Pulmonary artery endothelial cell (primary cell): ENCODE data around the gene RIN3. TPM values are rescaled to one million over a fixed set of nuclear protein-coding genes. Genes with fewer than 3 reads are reported as not detected.

ENCODE experiments used
- DNase-seq: peaks from one replicate; pipeline ENCODE4 v3.0.0-alpha.2; 2011; ENCODE audit warnings: low read depth, low spot score
- total RNA-seq: library from RNA; depleted of rRNA; stranded (reverse); fragments of >200 nt; gene quantifications from 2 replicates; pipeline ENCODE4 v1.2.3, GENCODE V29; 2014

The RIN3 gene
- total RNA-seq, result 2.7 and 3.0 TPM in 2 replicates

GRCh38 chr14:92513204-92513965 lies at the start of gene RIN3:
Gene RIN3 (plus strand): TSS chr14:92513781. CDS start chr14:92513933, 152 bp downstream.
- DNase-seq, result peak; percentile 20

- DNase-seq, result no peak
These were observed 49.4 kb upstream of the RIN3 start for GRCh38 chr14:92464156-92464555.

GRCh38 chr14:92464716-92465115 lies 48.9 kb upstream of the RIN3 start:
- no peak for DNase-seq

- no peak for DNase-seq
These were observed 48.1 kb upstream of the RIN3 start for GRCh38 chr14:92465353-92466055.

GRCh38 chr14:92466059-92466458 lies 47.5 kb upstream of the RIN3 start:
- DNase-seq, result no peak

- no peak for DNase-seq
These were observed 44.1 kb upstream of the RIN3 start for GRCh38 chr14:92469515-92469914.

- no peak for DNase-seq
These were observed 43.4 kb upstream of the RIN3 start for GRCh38 chr14:92470215-92470614.

GRCh38 chr14:92470811-92471210 lies 42.8 kb upstream of the RIN3 start:
- no peak for DNase-seq

GRCh38 chr14:92471919-92472318 lies 41.7 kb upstream of the RIN3 start:
- DNase-seq, result peak; percentile 65

- DNase-seq, result no peak
These were observed 40.7 kb upstream of the RIN3 start for GRCh38 chr14:92472860-92473259.

- DNase-seq, result no peak
These were observed 40.2 kb upstream of the RIN3 start for GRCh38 chr14:92473261-92473968.

- no peak for DNase-seq
These were observed 39.5 kb upstream of the RIN3 start for GRCh38 chr14:92473969-92474535.

- DNase-seq, result no peak
These were observed 38.5 kb upstream of the RIN3 start for GRCh38 chr14:92475037-92475436.

- DNase-seq, result peak; percentile 15
These were observed 38.0 kb upstream of the RIN3 start for GRCh38 chr14:92475451-92476187.

GRCh38 chr14:92480856-92481255 lies 32.7 kb upstream of the RIN3 start:
- DNase-seq, result no peak

- DNase-seq, result no peak
These were observed 32.2 kb upstream of the RIN3 start for GRCh38 chr14:92481386-92481785.

GRCh38 chr14:92481811-92482555 lies 31.6 kb upstream of the RIN3 start:
- no peak for DNase-seq

GRCh38 chr14:92482621-92483319 lies 30.8 kb upstream of the RIN3 start:
- DNase-seq, result no peak

- DNase-seq, result no peak
These were observed 29.3 kb upstream of the RIN3 start for GRCh38 chr14:92484132-92484823.
